PFSK-1 (cell line): ENCODE results near the gene ASF1B.

Source experiments
- FOXP2 ChIP-seq: optimal IDR thresholded peaks from 2 replicates; pipeline ENCODE3; 2011; ENCODE audit warnings: borderline replicate concordance, control low read depth, inconsistent platforms; ENCODE audit not compliant: insufficient read depth; ENCODE audit errors: extremely low read length, extremely low read depth
- POLR2AphosphoS5 ChIP-seq: IDR thresholded peaks from 2 replicates; pipeline ENCODE4 v1.6.1; 2012; ENCODE audit warnings: low read depth, mild to moderate bottlenecking, control low read depth, low read length, moderate library complexity
- REST ChIP-seq, 2 experiments: IDR thresholded peaks; 2 replicates each; pipeline versions ENCODE4 v1.6.1 to v1.8.0; 2011 to 2012; ENCODE audit warnings: low read depth in 2 of 2, low read length in 2 of 2, control low read depth in 1 of 2, inconsistent platforms in 1 of 2, mild to moderate bottlenecking in 1 of 2, moderate library complexity in 1 of 2; ENCODE audit not compliant: insufficient read depth in 1 of 2
- SIN3A ChIP-seq: IDR thresholded peaks from 2 replicates; pipeline ENCODE4 v1.6.1; 2012; ENCODE audit warnings: mild to moderate bottlenecking, low read length, moderate library complexity, borderline replicate concordance; ENCODE audit not compliant: insufficient read depth
- TAF1 ChIP-seq: IDR thresholded peaks from 2 replicates; pipeline ENCODE4 v1.6.1; 2012; ENCODE audit warnings: low read length, control low read depth, borderline replicate concordance; ENCODE audit not compliant: insufficient read depth

ASF1B gene

GRCh38 chr19:14164724-14165493 lies 28.5 kb upstream of the ASF1B start:
- no peak for TF ChIP-seq FOXP2
- TF ChIP-seq TAF1 = no peak
- no peak for TF ChIP-seq SIN3A
- no peak for TF ChIP-seq POLR2AphosphoS5
- no peak for TF ChIP-seq REST (IDR thresholded peaks at IDR 0.05; ENCODE audit: insufficient read depth in 1 of 2, low read depth in 2 of 2, low read length in 2 of 2)

- TF ChIP-seq REST (IDR thresholded peaks at IDR 0.05; ENCODE audit: insufficient read depth in 1 of 2, low read depth in 2 of 2, low read length in 2 of 2) (no peak), POLR2AphosphoS5 (no peak), TAF1 (no peak), FOXP2 (no peak), SIN3A (no peak)
Measured at GRCh38 chr19:14164082-14164481, 27.7 kb upstream of the ASF1B start.

- TF ChIP-seq POLR2AphosphoS5 = no peak
Measured at GRCh38 chr19:14162871-14163297, 26.5 kb upstream of the ASF1B start.

GRCh38 chr19:14161305-14161704 lies 24.9 kb upstream of the ASF1B start:
- TF ChIP-seq TAF1 (no peak), REST (IDR thresholded peaks at IDR 0.05; ENCODE audit: insufficient read depth in 1 of 2, low read depth in 2 of 2, low read length in 2 of 2) (no peak), POLR2AphosphoS5 (no peak), FOXP2 (no peak), SIN3A (no peak)

- TF ChIP-seq POLR2AphosphoS5 = no peak
Measured at GRCh38 chr19:14160017-14160703, 23.8 kb upstream of the ASF1B start.

GRCh38 chr19:14159059-14159458 lies 22.7 kb upstream of the ASF1B start:
- no peak for TF ChIP-seq FOXP2
- TF ChIP-seq SIN3A = no peak
- no peak for TF ChIP-seq POLR2AphosphoS5
- no peak for TF ChIP-seq TAF1
- TF ChIP-seq REST (IDR thresholded peaks at IDR 0.05; ENCODE audit: insufficient read depth in 1 of 2, low read depth in 2 of 2, low read length in 2 of 2) = no peak
